Measurements from ENCODE around the gene RAD51B. TPM values are rescaled to one million over a fixed set of nuclear protein-coding genes. Genes with fewer than 3 reads are reported as not detected.

Gene RAD51B
- total and polyA plus RNA-seq, 4 donors, result 2.5 to 95.0 (median 9.6) TPM

- no peak for TF ChIP-seq CTCF (IDR thresholded peaks at IDR 0.05; ENCODE audit: control extremely low read depth, extremely low read depth)
- peak overlapping the region in 1 of 2 donors; percentile 74 for H3K27ac ChIP-seq (ENCODE audit: low read depth in 1 of 2, low read length in 1 of 2)
These were observed 543.9 kb downstream of the RAD51B start for GRCh38 chr14:68363466-68363842.

GRCh38 chr14:68363843-68364767 is 544.5 kb downstream of the RAD51B start:
- no peaks in the 10 kb centered on the region for H3K27me3 ChIP-seq (ENCODE audit: control insufficient read depth in 3 of 3, insufficient read depth in 3 of 3, low read length in 2 of 3)
- H3K9ac ChIP-seq (ENCODE audit: insufficient read depth in 1 of 2, low read length in 2 of 2), result peak overlapping the region in 1 of 2 donors; percentile 80
- H3K27ac ChIP-seq (ENCODE audit: low read depth in 1 of 2, low read length in 1 of 2), result peak overlapping the region; percentile 13 to 74
- 70 to 77% methylated on average over 34 of the region's 34 CpGs for WGBS, 2 donors
- H3K36me3 ChIP-seq (ENCODE audit: control insufficient read depth in 4 of 4, insufficient read depth in 4 of 4, low read length in 4 of 4), result no peaks in the 10 kb centered on the region
- DNase-seq, result peak; percentile 87 to 89 (median 89)
- no peak for ATAC-seq (ENCODE audit: insufficient read depth, low FRiP score)
- H3K4me3 ChIP-seq, result no peak overlapping the region
- peaks cover 6 to 68% (median 35%) of the 10 kb centered on the region in 5 donors for H3K4me1 ChIP-seq (ENCODE audit: control insufficient read depth in 5 of 5, insufficient read depth in 5 of 5, low read length in 5 of 5)
- no peak for TF ChIP-seq CTCF (IDR thresholded peaks at IDR 0.05; ENCODE audit: control extremely low read depth, extremely low read depth)
- H3K9me3 ChIP-seq (ENCODE audit: control insufficient read depth in 4 of 4, insufficient read depth in 3 of 4, low read length in 3 of 4), result no peaks in the 10 kb centered on the region

More at GRCh38 chr14:68363466-68363842, 543.9 kb downstream of the RAD51B start:
- DNase-seq (peak in 2 of 3 donors; percentile 31 to 45), ATAC-seq (ENCODE audit: insufficient read depth, low FRiP score) (no peak)
- 64 to 71% methylated on average over 11 of the region's 11 CpGs for WGBS, 2 donors
- peaks cover 6 to 68% (median 35%) of the 10 kb centered on the region in 5 donors for H3K4me1 ChIP-seq (ENCODE audit: control insufficient read depth in 5 of 5, insufficient read depth in 5 of 5, low read length in 5 of 5)
- H3K9ac ChIP-seq (ENCODE audit: insufficient read depth in 1 of 2, low read length in 2 of 2), result no peak overlapping the region
- no peaks in the 10 kb centered on the region for H3K36me3 ChIP-seq (ENCODE audit: control insufficient read depth in 4 of 4, insufficient read depth in 4 of 4, low read length in 4 of 4)
- no peaks in the 10 kb centered on the region for H3K27me3 ChIP-seq (ENCODE audit: control insufficient read depth in 3 of 3, insufficient read depth in 3 of 3, low read length in 2 of 3)
- H3K9me3 ChIP-seq (ENCODE audit: control insufficient read depth in 4 of 4, insufficient read depth in 3 of 4, low read length in 3 of 4), result no peaks in the 10 kb centered on the region
- no peak overlapping the region for H3K4me3 ChIP-seq

GRCh38 chr14:68364792-68365192 is 545.2 kb downstream of the RAD51B start:
- peak overlapping the region in 1 of 2 donors; percentile 80 for H3K9ac ChIP-seq (ENCODE audit: insufficient read depth in 1 of 2, low read length in 2 of 2)
- no peak overlapping the region for H3K4me3 ChIP-seq
- DNase-seq (no peak), ATAC-seq (ENCODE audit: insufficient read depth, low FRiP score) (no peak)
- no peaks in the 10 kb centered on the region for H3K27me3 ChIP-seq (ENCODE audit: control insufficient read depth in 3 of 3, insufficient read depth in 3 of 3, low read length in 2 of 3)
- no peaks in the 10 kb centered on the region for H3K9me3 ChIP-seq (ENCODE audit: control insufficient read depth in 4 of 4, insufficient read depth in 3 of 4, low read length in 3 of 4)
- H3K36me3 ChIP-seq (ENCODE audit: control insufficient read depth in 4 of 4, insufficient read depth in 4 of 4, low read length in 4 of 4), result no peaks in the 10 kb centered on the region
- peaks cover 6 to 68% (median 42%) of the 10 kb centered on the region in 5 donors for H3K4me1 ChIP-seq (ENCODE audit: control insufficient read depth in 5 of 5, insufficient read depth in 5 of 5, low read length in 5 of 5)
- no peak for TF ChIP-seq CTCF (IDR thresholded peaks at IDR 0.05; ENCODE audit: control extremely low read depth, extremely low read depth)
- WGBS, 2 donors, result 71 to 82% methylated on average over 6 of the region's 6 CpGs
- peak overlapping the region; percentile 13 to 74 for H3K27ac ChIP-seq (ENCODE audit: low read depth in 1 of 2, low read length in 1 of 2)
